ELR (cell line): ENCODE results near the gene COL4A1.
A peak's percentile ranks its signal among the peaks of the same experiment; 100 is the strongest.

Experiments
- DNase-seq: peaks from one replicate; pipeline ENCODE4 v3.0.0-alpha.2; 2015; ENCODE audit warnings: low read depth

The COL4A1 gene

GRCh38 chr13:110257408-110257807 is 49.5 kb downstream of the COL4A1 start:
- DNase-seq = no peak

GRCh38 chr13:110256126-110256905 is 50.6 kb downstream of the COL4A1 start:
- DNase-seq = no peak

- peak; percentile 58 for DNase-seq
These were observed 52.0 kb downstream of the COL4A1 start for GRCh38 chr13:110254751-110255553.

- peak; percentile 48 for DNase-seq
These were observed 52.7 kb downstream of the COL4A1 start for GRCh38 chr13:110254151-110254679.

- no peak for DNase-seq
These were observed 55.7 kb downstream of the COL4A1 start for GRCh38 chr13:110251193-110251819.

- DNase-seq = peak; percentile 87
These were observed 56.6 kb downstream of the COL4A1 start for GRCh38 chr13:110250258-110250891.

- DNase-seq = no peak
These were observed 57.6 kb downstream of the COL4A1 start for GRCh38 chr13:110249326-110249725.

- DNase-seq = no peak
These were observed 58.4 kb downstream of the COL4A1 start for GRCh38 chr13:110248449-110249143.

- DNase-seq = no peak
These were observed 60.4 kb downstream of the COL4A1 start for GRCh38 chr13:110246530-110246929.

GRCh38 chr13:110245416-110245899 is 61.5 kb downstream of the COL4A1 start:
- peak; percentile 33 for DNase-seq

- no peak for DNase-seq
These were observed 62.0 kb downstream of the COL4A1 start for GRCh38 chr13:110244976-110245375.

GRCh38 chr13:110244071-110244830 is 62.7 kb downstream of the COL4A1 start:
- DNase-seq = no peak

GRCh38 chr13:110242615-110243014 is 64.3 kb downstream of the COL4A1 start:
- DNase-seq = no peak

GRCh38 chr13:110240943-110241342 is 66.0 kb downstream of the COL4A1 start:
- DNase-seq = no peak

GRCh38 chr13:110240352-110240751 is 66.6 kb downstream of the COL4A1 start:
- DNase-seq = no peak

- peak; percentile 25 for DNase-seq
These were observed 67.5 kb downstream of the COL4A1 start for GRCh38 chr13:110239280-110240125.

GRCh38 chr13:110238818-110239195 is 68.2 kb downstream of the COL4A1 start:
- DNase-seq = no peak

- no peak for DNase-seq
These were observed 68.8 kb downstream of the COL4A1 start for GRCh38 chr13:110237875-110238817.
